Gastrocnemius medialis (tissue), 4 donors: ENCODE results near the gene TMEM229A. TPM values are rescaled to one million over a fixed set of nuclear protein-coding genes. Genes with fewer than 3 reads are reported as not detected.
"Not testable (repeated sequence)": the region's sequence is repeated elsewhere in the genome, so short reads cannot be mapped to it uniquely, and the experiment has no call there.

Experiments
- ATAC-seq, 2 donors: fragments of 150-250 bp; one replicate each; pipeline ENCODE4 v1.9.1; 2016
- DNase-seq, 2 donors: peaks; one replicate each; pipeline ENCODE4 v3.0.0-alpha.2; 2019
- H3K27ac ChIP-seq, 4 donors: fragments of 200-600 bp; sonication (generic); 1 replicate in 1 of 4; 2 replicates in 3 of 4; pipeline ENCODE4 v1.5.1; 2016 to 2018; ENCODE audit warnings: mild to moderate bottlenecking in 2 of 4, moderate library complexity in 1 of 4
- H3K27me3 ChIP-seq, 3 donors: fragments of 200-600 bp; sonication (generic) in 2 of 3; 1 replicate in 1 of 3; 2 replicates in 2 of 3; pipeline versions ENCODE4 v1.5.1 to v1.6.0; 2016 to 2019; ENCODE audit warnings: mild to moderate bottlenecking in 1 of 3, moderate library complexity in 1 of 3
- H3K36me3 ChIP-seq, 2 donors: fragments of 200-600 bp; sonication (generic) in 1 of 2; one replicate each; pipeline ENCODE4 v1.5.1; 2017 to 2018
- H3K4me1 ChIP-seq, 2 donors: fragments of 200-600 bp; sonication (generic) in 1 of 2; one replicate each; pipeline ENCODE4 v1.5.1; 2016 to 2017; ENCODE audit warnings: mild to moderate bottlenecking in 2 of 2
- H3K4me3 ChIP-seq, 4 donors: fragments of 200-600 bp; sonication (generic) in 3 of 4; 1 replicate in 1 of 4; 2 replicates in 3 of 4; pipeline ENCODE4 v1.5.1; 2016 to 2019; ENCODE audit warnings: mild to moderate bottlenecking in 2 of 4
- H3K9me3 ChIP-seq, 3 donors: fragments of 200-600 bp; sonication (generic) in 2 of 3; 1 replicate in 1 of 3; 2 replicates in 2 of 3; pipeline ENCODE4 v1.5.1; 2016 to 2019
- CTCF ChIP-seq, 5 experiments: fragments of 450-650 bp in 3 of 5; fragments of 200-600 bp in 2 of 5; sonication (generic) in 2 of 5; IDR thresholded peaks in 4 of 5; conservative IDR thresholded peaks in 1 of 5; 1 replicate in 4 of 5; 2 replicates in 1 of 5; pipeline ENCODE4 v1.5.1; 2016 to 2019; ENCODE audit warnings: antibody characterized with exemption in 5 of 5, mild to moderate bottlenecking in 3 of 5, moderate library complexity in 3 of 5
- POLR2A ChIP-seq, 2 donors: fragments of 450-650 bp; IDR thresholded peaks; one replicate each; pipeline ENCODE4 v1.6.1; 2017; ENCODE audit warnings: antibody characterized with exemption in 2 of 2, mild to moderate bottlenecking in 2 of 2, moderate library complexity in 2 of 2
- in situ Hi-C, 4 donors: fragments of 200-750 bp; cut with MboI; loops; one replicate each; pipeline versions ENCODE4 v1.15.0 to v1.8.0; 2017; ENCODE audit warnings: low sequenced_read_pairs in 4 of 4
- intact Hi-C: fragments of 100-400 bp; cut with DNase I; formaldehyde crosslinking; loops from one replicate; pipeline ENCODE4 v1.15.1; 2023; ENCODE audit warnings: low total_unique reads
- total RNA-seq, 4 donors: library from RNA; depleted of rRNA; stranded (reverse); fragments of >200 nt; gene quantifications; one replicate each; pipeline versions ENCODE4 v1.1.0 to v1.2.3, GENCODE V29; 2016

TMEM229A gene
- total RNA-seq, 4 donors from 2014 or later: not detected

GRCh38 chr7:124013306-124013705 is 19.6 kb downstream of the TMEM229A start:
- intact Hi-C loops (no loop called here), in situ Hi-C loops (no loop called here)
- H3K9me3 ChIP-seq: no peaks in the 10 kb centered on the region
- no peak overlapping the region for H3K4me3 ChIP-seq
- ATAC-seq: no peak
- DNase-seq: no peak
- no peak overlapping the region for H3K27ac ChIP-seq
- no peaks in the 10 kb centered on the region for H3K4me1 ChIP-seq
- H3K27me3 ChIP-seq: no peaks in the 10 kb centered on the region
- TF ChIP-seq CTCF (IDR thresholded peaks at IDR 0.05 in 4 of 5, conservative IDR thresholded peaks at IDR 0.05 in 1 of 5): no peak
- TF ChIP-seq POLR2A (IDR thresholded peaks at IDR 0.05): no peak
- no peaks in the 10 kb centered on the region for H3K36me3 ChIP-seq

GRCh38 chr7:124012864-124013263 is 20.0 kb downstream of the TMEM229A start:
- Histone ChIP-seq H3K27ac (no peak overlapping the region), H3K27me3 (no peaks in the 10 kb centered on the region), H3K4me3 (no peak overlapping the region), H3K9me3 (no peaks in the 10 kb centered on the region), H3K4me1 (no peaks in the 10 kb centered on the region), H3K36me3 (no peaks in the 10 kb centered on the region)
- intact Hi-C loops (no loop called here), in situ Hi-C loops (no loop called here)
- no peak for ATAC-seq
- TF ChIP-seq CTCF (IDR thresholded peaks at IDR 0.05 in 4 of 5, conservative IDR thresholded peaks at IDR 0.05 in 1 of 5): no peak
- no peak for TF ChIP-seq POLR2A (IDR thresholded peaks at IDR 0.05)
- DNase-seq: no peak

GRCh38 chr7:124009321-124009720 is 23.5 kb downstream of the TMEM229A start:
- no peak overlapping the region for H3K27ac ChIP-seq
- no peaks in the 10 kb centered on the region for H3K27me3 ChIP-seq
- H3K9me3 ChIP-seq: no peaks in the 10 kb centered on the region
- TF ChIP-seq POLR2A (IDR thresholded peaks at IDR 0.05) (no peak), CTCF (IDR thresholded peaks at IDR 0.05 in 4 of 5, conservative IDR thresholded peaks at IDR 0.05 in 1 of 5) (no peak)
- H3K4me1 ChIP-seq: no peaks in the 10 kb centered on the region
- intact Hi-C loops: no loop called here
- no peak overlapping the region for H3K4me3 ChIP-seq
- ATAC-seq (no peak), DNase-seq (no peak)
- in situ Hi-C loops: no loop called here
- no peaks in the 10 kb centered on the region for H3K36me3 ChIP-seq

- H3K27me3 ChIP-seq, intact Hi-C loops, H3K9me3 ChIP-seq, ATAC-seq, DNase-seq, in situ Hi-C loops, H3K4me1 ChIP-seq, H3K4me3 ChIP-seq, H3K27ac ChIP-seq, H3K36me3 ChIP-seq: not testable (repeated sequence)
Measured at GRCh38 chr7:124008296-124008695, 24.6 kb downstream of the TMEM229A start.

GRCh38 chr7:123999703-124000102 is 33.2 kb downstream of the TMEM229A start:
- DNase-seq (no peak), ATAC-seq (no peak)
- Histone ChIP-seq H3K9me3 (no peaks in the 10 kb centered on the region), H3K4me1 (no peaks in the 10 kb centered on the region), H3K27ac (no peak overlapping the region), H3K27me3 (no peaks in the 10 kb centered on the region), H3K4me3 (no peak overlapping the region), H3K36me3 (no peaks in the 10 kb centered on the region)
- intact Hi-C loops: no loop called here
- in situ Hi-C loops: no loop called here
- TF ChIP-seq POLR2A (IDR thresholded peaks at IDR 0.05): no peak
- TF ChIP-seq CTCF (IDR thresholded peaks at IDR 0.05 in 4 of 5, conservative IDR thresholded peaks at IDR 0.05 in 1 of 5): no peak
